ENCODE measurements around the gene CYP2W1. TPM values are rescaled to one million over a fixed set of nuclear protein-coding genes. Genes with fewer than 3 reads are reported as not detected.
"Not testable (repeated sequence)": the region's sequence is repeated elsewhere in the genome, so short reads cannot be mapped to it uniquely, and the experiment has no call there.

Gene CYP2W1
- total RNA-seq, 2 experiments from 2014 or later: not detected

- no peaks in the 10 kb centered on the region for H3K36me3 Mint-ChIP-seq
- peaks cover 1% of the 10 kb centered on the region for H3K4me1 Mint-ChIP-seq
- no peak overlapping the region for H3K4me3 Mint-ChIP-seq
- H3K27ac Mint-ChIP-seq: no peak overlapping the region
- H3K9me3 Mint-ChIP-seq: no peaks in the 10 kb centered on the region
- DNase-seq: peak; percentile 94
- no peaks in the 10 kb centered on the region for H3K27me3 Mint-ChIP-seq
Observed at GRCh38 chr7:992709-993607, 10.0 kb downstream of the CYP2W1 start.

GRCh38 chr7:994592-995308, 11.8 kb downstream of the CYP2W1 start:
- no peaks in the 10 kb centered on the region for H3K36me3 Mint-ChIP-seq
- no peaks in the 10 kb centered on the region for H3K27me3 Mint-ChIP-seq
- H3K27ac Mint-ChIP-seq: no peak overlapping the region
- no peaks in the 10 kb centered on the region for H3K9me3 Mint-ChIP-seq
- no peak overlapping the region for H3K4me3 Mint-ChIP-seq
- H3K4me1 Mint-ChIP-seq: peaks cover 1% of the 10 kb centered on the region
- no peak for DNase-seq

- H3K4me1 Mint-ChIP-seq: peaks cover 1% of the 10 kb centered on the region
- DNase-seq: no peak
- no peak overlapping the region for H3K4me3 Mint-ChIP-seq
- no peaks in the 10 kb centered on the region for H3K9me3 Mint-ChIP-seq
- no peaks in the 10 kb centered on the region for H3K27me3 Mint-ChIP-seq
- no peak overlapping the region for H3K27ac Mint-ChIP-seq
- H3K36me3 Mint-ChIP-seq: no peaks in the 10 kb centered on the region
Observed at GRCh38 chr7:995571-995970, 12.6 kb downstream of the CYP2W1 start.

- no peak for DNase-seq
Observed at GRCh38 chr7:996079-996872, 13.3 kb downstream of the CYP2W1 start.

GRCh38 chr7:997404-998395, 14.7 kb downstream of the CYP2W1 start:
- DNase-seq: no peak
- Mint-ChIP-seq H3K27me3 (no peaks in the 10 kb centered on the region), H3K4me3 (no peak overlapping the region), H3K27ac (no peak overlapping the region), H3K36me3 (no peaks in the 10 kb centered on the region), H3K9me3 (no peaks in the 10 kb centered on the region), H3K4me1 (peaks cover 1% of the 10 kb centered on the region)

More at GRCh38 chr7:996079-996872, 13.3 kb downstream of the CYP2W1 start:
- Mint-ChIP-seq H3K4me1 (peaks cover 1% of the 10 kb centered on the region), H3K4me3 (no peak overlapping the region), H3K36me3 (no peaks in the 10 kb centered on the region), H3K9me3 (no peaks in the 10 kb centered on the region), H3K27me3 (no peaks in the 10 kb centered on the region), H3K27ac (no peak overlapping the region)

- Mint-ChIP-seq H3K4me3 (no peak overlapping the region), H3K27me3 (no peaks in the 10 kb centered on the region), H3K4me1 (no peaks in the 10 kb centered on the region), H3K27ac (no peak overlapping the region), H3K9me3 (no peaks in the 10 kb centered on the region), H3K36me3 (no peaks in the 10 kb centered on the region)
- no peak for DNase-seq
Observed at GRCh38 chr7:999149-999879, 16.3 kb downstream of the CYP2W1 start.

GRCh38 chr7:999941-1000935, 17.3 kb downstream of the CYP2W1 start:
- Mint-ChIP-seq H3K36me3 (no peaks in the 10 kb centered on the region), H3K9me3 (no peaks in the 10 kb centered on the region), H3K27me3 (no peaks in the 10 kb centered on the region), H3K4me3 (no peak overlapping the region), H3K4me1 (no peaks in the 10 kb centered on the region), H3K27ac (no peak overlapping the region)
- DNase-seq: no peak

GRCh38 chr7:1001069-1001770, 18.2 kb downstream of the CYP2W1 start:
- H3K27ac Mint-ChIP-seq: peak overlapping the region; percentile 25
- H3K4me1 Mint-ChIP-seq: not testable (repeated sequence)

GRCh38 chr7:1002026-1002425, 19.0 kb downstream of the CYP2W1 start:
- H3K4me3 Mint-ChIP-seq, H3K4me1 Mint-ChIP-seq, H3K36me3 Mint-ChIP-seq, H3K27me3 Mint-ChIP-seq, DNase-seq, H3K27ac Mint-ChIP-seq, H3K9me3 Mint-ChIP-seq: not testable (repeated sequence)

More at GRCh38 chr7:1001069-1001770, 18.2 kb downstream of the CYP2W1 start:
- H3K27me3 Mint-ChIP-seq, DNase-seq, H3K9me3 Mint-ChIP-seq, H3K36me3 Mint-ChIP-seq, H3K4me3 Mint-ChIP-seq: not testable (repeated sequence)

GRCh38 chr7:1002445-1002844, 19.5 kb downstream of the CYP2W1 start:
- not testable (repeated sequence) for H3K4me1 Mint-ChIP-seq, H3K9me3 Mint-ChIP-seq, DNase-seq, H3K27me3 Mint-ChIP-seq, H3K27ac Mint-ChIP-seq, H3K4me3 Mint-ChIP-seq, H3K36me3 Mint-ChIP-seq

GRCh38 chr7:1004018-1004852, 21.3 kb downstream of the CYP2W1 start:
- H3K36me3 Mint-ChIP-seq: no peaks in the 10 kb centered on the region
- H3K27ac Mint-ChIP-seq: no peak overlapping the region
- H3K9me3 Mint-ChIP-seq: no peaks in the 10 kb centered on the region
- no peaks in the 10 kb centered on the region for H3K4me1 Mint-ChIP-seq
- H3K27me3 Mint-ChIP-seq: no peaks in the 10 kb centered on the region
- no peak for DNase-seq
- no peak overlapping the region for H3K4me3 Mint-ChIP-seq
